ENCODE measurements around the gene PRKAG3.
"Not testable (repeated sequence)": the region's sequence is repeated elsewhere in the genome, so short reads cannot be mapped to it uniquely, and the experiment has no call there.

Gene PRKAG3

DNA sequence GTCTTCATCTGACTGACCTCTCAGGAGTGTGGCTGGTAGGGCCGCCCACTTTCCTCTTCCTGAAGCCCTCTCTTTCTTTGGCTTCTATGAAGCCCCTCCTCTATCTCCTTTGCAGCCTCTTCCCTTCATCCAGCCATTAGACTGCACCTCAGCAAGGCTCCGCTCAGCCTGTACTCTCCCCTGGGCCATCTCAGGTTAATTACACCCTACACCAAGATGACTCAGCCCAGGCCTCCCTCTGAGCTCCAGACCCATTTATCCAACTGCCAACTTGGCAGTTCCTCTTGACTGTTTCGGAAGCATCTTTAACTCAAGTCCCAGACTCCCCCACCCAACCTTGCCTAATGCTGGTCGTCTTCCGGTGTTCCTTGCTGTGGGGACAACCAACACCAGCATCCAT is 22.2 kb upstream of the PRKAG3 start:
- DNase-seq (ENCODE audit: low read depth), result no peak
- H3K4me3 ChIP-seq (ENCODE audit: low read depth, low read length), result no peak overlapping the region
- TF ChIP-seq, protein P1, sequence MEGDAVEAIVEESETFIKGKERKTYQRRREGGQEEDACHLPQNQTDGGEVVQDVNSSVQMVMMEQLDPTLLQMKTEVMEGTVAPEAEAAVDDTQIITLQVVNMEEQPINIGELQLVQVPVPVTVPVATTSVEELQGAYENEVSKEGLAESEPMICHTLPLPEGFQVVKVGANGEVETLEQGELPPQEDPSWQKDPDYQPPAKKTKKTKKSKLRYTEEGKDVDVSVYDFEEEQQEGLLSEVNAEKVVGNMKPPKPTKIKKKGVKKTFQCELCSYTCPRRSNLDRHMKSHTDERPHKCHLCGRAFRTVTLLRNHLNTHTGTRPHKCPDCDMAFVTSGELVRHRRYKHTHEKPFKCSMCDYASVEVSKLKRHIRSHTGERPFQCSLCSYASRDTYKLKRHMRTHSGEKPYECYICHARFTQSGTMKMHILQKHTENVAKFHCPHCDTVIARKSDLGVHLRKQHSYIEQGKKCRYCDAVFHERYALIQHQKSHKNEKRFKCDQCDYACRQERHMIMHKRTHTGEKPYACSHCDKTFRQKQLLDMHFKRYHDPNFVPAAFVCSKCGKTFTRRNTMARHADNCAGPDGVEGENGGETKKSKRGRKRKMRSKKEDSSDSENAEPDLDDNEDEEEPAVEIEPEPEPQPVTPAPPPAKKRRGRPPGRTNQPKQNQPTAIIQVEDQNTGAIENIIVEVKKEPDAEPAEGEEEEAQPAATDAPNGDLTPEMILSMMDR (IDR thresholded peaks at IDR 0.05; ENCODE audit: control insufficient read depth, extremely low read depth, insufficient read depth), result no peak

DNA sequence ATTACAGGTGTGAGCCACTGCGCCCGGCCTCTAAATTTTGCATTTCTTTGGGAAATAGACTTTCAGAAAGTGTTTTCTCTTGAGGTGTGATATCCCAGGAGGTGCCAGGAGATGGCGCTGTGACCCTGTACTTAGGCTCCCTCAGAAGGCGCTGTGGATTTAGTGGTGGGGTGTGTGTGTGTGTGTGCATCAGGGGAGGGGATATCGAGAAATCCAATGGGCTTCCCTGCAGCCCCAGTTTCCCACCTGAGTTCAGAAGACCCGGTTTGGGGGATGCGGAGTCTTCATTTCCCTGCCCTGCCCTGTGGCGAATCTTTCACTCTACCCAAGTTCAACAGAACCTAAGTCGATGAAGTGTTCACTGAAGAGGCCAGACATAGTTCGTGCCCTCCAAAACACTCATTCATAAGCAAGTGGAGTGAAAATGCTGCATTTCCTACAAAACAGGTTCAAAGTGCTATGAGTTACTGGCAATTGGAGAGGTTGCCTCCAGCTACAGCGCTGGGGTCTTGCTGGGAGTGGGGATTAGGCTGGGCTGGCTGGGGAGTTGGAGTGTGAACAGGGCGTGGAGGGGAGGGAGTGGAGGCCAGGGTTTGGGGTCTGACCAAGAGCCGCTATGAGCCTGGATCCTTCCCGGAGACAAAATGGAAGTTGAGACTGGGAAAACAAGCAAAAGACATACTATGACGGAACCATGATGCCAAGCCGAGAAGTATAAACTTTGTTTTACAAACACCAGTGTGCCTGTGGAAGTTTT is 21.5 kb upstream of the PRKAG3 start:
- TF ChIP-seq, protein P1 (IDR thresholded peaks at IDR 0.05; ENCODE audit: control insufficient read depth, extremely low read depth, insufficient read depth), result peak; percentile 72
- H3K4me3 ChIP-seq (ENCODE audit: low read depth, low read length), result no peak overlapping the region
- DNase-seq (ENCODE audit: low read depth), result no peak

DNA sequence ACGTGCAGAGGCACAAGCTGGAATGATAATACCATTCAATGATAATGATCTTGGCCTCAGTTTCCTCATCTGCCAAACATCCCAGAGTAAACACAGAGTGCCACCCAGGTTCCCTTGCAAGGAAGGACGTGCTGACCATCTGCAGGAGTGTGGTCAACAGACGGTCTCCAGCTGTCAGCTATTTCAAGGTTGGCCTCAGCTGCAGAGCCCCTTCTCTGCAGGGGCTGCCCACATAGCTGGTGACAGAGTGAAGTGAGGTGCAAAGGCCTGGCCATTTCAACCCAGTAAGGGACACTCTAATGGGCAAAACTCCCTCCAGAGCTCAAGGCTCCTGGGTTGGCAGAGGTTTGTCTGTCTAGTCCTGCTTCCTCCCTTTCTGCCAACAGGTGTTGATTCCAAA is 19.7 kb upstream of the PRKAG3 start:
- no peak for DNase-seq (ENCODE audit: low read depth)
- TF ChIP-seq, protein P1 (IDR thresholded peaks at IDR 0.05; ENCODE audit: control insufficient read depth, extremely low read depth, insufficient read depth), result no peak
- no peak overlapping the region for H3K4me3 ChIP-seq (ENCODE audit: low read depth, low read length)

DNA sequence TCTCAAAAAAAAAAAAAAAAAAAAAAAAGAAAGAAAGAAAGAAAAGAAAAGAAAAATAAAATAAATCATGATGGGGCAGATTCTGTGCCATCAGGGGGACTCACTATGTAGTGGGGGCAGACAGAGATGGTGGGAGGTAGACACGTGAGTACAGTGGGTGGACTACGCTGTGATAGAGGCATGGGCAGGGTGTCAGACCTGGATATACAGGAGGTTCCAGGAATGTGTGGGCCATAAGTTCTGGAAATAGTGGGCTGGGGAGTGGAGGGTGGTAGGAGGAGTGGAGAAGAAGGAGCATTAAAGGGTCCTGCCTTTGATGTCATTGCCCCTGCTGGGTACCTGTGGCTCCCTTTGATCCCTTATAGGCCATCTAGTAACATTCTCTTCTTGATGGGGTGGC is 19.2 kb upstream of the PRKAG3 start:
- no peak overlapping the region for H3K4me3 ChIP-seq (ENCODE audit: low read depth, low read length)
- no peak for DNase-seq (ENCODE audit: low read depth)
- TF ChIP-seq, protein P1 (IDR thresholded peaks at IDR 0.05; ENCODE audit: control insufficient read depth, extremely low read depth, insufficient read depth), result no peak

DNA sequence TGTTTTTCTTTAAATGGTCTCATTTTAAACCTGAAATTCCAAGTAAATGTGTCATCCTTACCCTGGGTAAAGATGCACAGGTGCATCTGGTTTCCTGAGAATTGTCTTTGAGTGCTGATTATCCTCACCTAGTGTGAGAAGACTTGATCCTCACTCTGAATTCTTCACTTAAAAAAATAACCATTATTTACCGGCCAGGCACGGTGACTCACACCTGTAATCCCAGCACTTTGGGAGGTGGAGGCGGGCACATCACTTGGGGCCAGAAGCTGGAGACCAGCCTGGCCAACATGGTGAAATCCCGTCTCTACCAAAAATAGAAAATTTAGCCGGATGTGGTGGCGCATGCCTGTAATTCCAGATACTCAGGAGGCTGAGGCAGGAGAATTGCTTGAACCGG is 18.1 kb upstream of the PRKAG3 start:
- DNase-seq (ENCODE audit: low read depth), result no peak
- TF ChIP-seq, protein P1 (IDR thresholded peaks at IDR 0.05; ENCODE audit: control insufficient read depth, extremely low read depth, insufficient read depth), result no peak
- no peak overlapping the region for H3K4me3 ChIP-seq (ENCODE audit: low read depth, low read length)

DNA sequence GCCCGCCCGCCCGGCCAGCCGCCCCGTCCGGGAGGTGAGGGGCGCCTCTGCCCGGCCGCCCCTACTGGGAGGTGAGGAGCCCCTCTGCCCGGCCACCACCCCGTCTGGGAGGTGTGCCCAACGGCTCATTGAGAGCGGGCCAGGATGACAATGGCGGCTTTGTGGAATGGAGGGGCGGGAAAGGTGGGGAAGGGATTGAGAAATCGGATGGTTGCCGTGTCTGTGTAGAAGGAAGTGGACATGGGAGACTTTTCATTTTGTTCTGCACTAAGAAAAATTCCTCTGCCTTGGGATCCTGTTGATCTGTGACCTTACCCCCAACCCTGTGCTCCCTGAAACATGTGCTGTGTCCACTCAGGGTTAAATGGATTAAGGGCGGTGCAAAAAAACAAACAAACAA is 15.4 kb upstream of the PRKAG3 start:
- H3K4me3 ChIP-seq (ENCODE audit: low read depth, low read length); DNase-seq (ENCODE audit: low read depth): not testable (repeated sequence)

DNA sequence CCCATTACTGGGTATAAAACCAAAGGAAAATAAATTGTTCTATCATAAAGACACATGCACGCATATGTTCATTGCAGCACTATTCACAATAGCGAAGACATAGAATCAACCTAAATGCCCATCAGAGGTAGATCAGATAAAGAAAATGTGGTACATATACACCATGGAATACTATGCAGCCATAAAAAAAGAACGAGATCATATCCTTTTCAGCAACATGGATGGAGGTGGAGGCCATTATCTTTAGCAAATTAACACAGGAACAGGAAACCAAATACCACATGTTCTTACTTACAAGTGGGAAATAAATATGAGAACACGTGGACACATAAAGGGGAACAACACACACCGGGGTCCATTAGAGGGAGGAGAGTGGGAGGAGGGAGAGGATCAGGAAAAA is 12.7 kb upstream of the PRKAG3 start:
- H3K4me3 ChIP-seq (ENCODE audit: low read depth, low read length); DNase-seq (ENCODE audit: low read depth): not testable (repeated sequence)

DNA sequence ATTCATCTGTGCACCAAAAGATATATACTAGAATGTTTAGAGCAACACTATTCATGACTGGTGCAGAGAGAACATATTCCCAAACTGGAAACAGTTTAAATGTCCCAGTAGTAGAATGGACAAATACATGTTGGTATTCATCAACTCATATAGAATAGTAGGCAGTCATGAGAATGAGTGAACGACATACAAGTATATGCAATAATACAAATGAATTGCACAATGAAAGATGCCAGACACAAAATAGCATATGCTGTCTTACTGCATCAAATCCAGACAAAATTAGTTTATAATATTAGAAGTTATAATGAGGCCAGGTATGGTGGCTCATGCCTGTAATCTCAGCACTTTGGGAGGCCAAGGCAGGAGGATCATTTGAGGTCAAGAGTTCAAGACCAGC is 8.3 kb upstream of the PRKAG3 start:
- no peak for DNase-seq (ENCODE audit: low read depth)
- no peak overlapping the region for H3K4me3 ChIP-seq (ENCODE audit: low read depth, low read length)
- TF ChIP-seq, protein P1 (IDR thresholded peaks at IDR 0.05; ENCODE audit: control insufficient read depth, extremely low read depth, insufficient read depth), result no peak
